Cardiac muscle cell (in vitro differentiated cells and primary cell): ENCODE results near the gene LEMD2. TPM values are rescaled to one million over a fixed set of nuclear protein-coding genes. Genes with fewer than 3 reads are reported as not detected.

Source experiments
- DNase-seq, 2 donors: peaks; one replicate each; pipeline versions ENCODE4 v3.0.0 to v3.0.0-alpha.2; 2010 to 2017; ENCODE audit warnings: low read depth in 1 of 2, low spot score in 1 of 2
- H3K27ac ChIP-seq: fragments of 200-600 bp; sonication (generic); 2 replicates; pipeline ENCODE4 v1.5.1; 2016
- H3K27me3 ChIP-seq: fragments of 200-600 bp; sonication (generic); 2 replicates; pipeline ENCODE4 v1.6.0; 2016; ENCODE audit warnings: control low read depth
- H3K36me3 ChIP-seq: fragments of 200-600 bp; sonication (generic); 2 replicates; pipeline ENCODE4 v1.5.1; 2016; ENCODE audit warnings: control low read depth
- H3K4me1 ChIP-seq: fragments of 200-600 bp; sonication (generic); 2 replicates; pipeline ENCODE4 v1.8.1; 2017; ENCODE audit warnings: low read depth, mild to moderate bottlenecking, mixed run types
- H3K4me3 ChIP-seq: fragments of 200-600 bp; sonication (generic); 2 replicates; pipeline ENCODE4 v1.5.1; 2016; ENCODE audit warnings: mild to moderate bottlenecking
- H3K9me3 ChIP-seq: fragments of 200-600 bp; sonication (generic); 2 replicates; pipeline ENCODE4 v1.5.1; 2017; ENCODE audit warnings: low read depth, mild to moderate bottlenecking, control low read depth
- polyA plus RNA-seq: library from polyadenylated mRNA; unstranded; fragments of >200 nt; fragmentation: Nextera tagmentation; extraction: Ambion mirVana; gene quantifications from 2 replicates; pipeline ENCODE4 v1.2.1, GENCODE V29; 2016
- total RNA-seq: library from RNA; depleted of rRNA; stranded (reverse); fragments of >200 nt; gene quantifications from 2 replicates; pipeline ENCODE4 v1.2.3, GENCODE V29; 2016
- TF ChIP-seq, protein P1 (sequence below): IDR thresholded peaks from 2 replicates; pipeline ENCODE4 v1.5.1; 2012; ENCODE audit warnings: low read depth, mild to moderate bottlenecking, low read length

LEMD2 gene
- total RNA-seq, result 67.3 and 78.2 TPM in 2 replicates
- polyA plus RNA-seq, result 65.4 and 79.0 TPM in 2 replicates

DNA sequence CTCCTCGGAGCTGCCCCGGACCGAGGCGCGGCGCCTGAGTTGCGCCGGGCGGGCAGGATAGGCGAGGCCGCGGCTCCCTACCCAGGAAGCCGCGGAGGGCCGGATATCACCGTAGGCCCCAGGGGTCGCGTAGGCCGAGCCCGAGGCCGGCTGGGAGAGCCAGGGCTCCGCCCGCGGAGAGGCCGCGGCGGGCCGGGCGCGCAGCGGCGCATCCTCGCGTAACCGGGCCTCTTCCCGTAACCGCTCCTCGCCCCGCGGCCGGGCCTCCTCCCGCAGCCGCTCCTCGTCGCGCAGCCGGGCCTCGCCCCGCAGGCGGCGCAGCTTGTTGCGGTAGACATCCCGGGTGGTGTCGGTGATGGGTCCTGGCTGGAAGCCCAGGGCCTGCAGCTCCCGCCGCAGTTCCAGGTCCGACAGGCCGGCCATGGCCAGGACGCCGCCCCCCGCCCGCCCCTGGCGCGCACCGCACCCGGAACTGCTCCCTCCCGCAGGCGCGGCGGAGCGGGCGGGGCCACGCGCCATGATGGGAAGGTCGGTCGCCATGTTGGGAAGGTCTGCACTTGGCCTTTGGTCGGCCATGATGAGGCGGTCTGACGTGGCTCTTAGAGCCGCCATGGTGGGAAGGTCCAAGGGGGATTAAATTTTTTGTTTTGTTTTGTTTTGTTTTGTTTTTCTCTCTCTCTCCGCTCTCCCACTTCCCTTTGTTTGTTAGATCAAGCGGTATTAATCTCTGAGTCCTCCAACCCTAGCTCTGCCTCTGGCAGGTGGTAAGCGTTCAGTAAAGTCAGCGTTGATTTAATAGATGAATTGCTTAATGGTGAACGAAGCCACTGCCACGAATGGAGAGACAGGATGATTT is at the start of gene LEMD2:
LEMD2 (minus strand) TSS at position 437 of the 856 bp plus-strand sequence; CDS start at position 423, 14 bp downstream.
- Histone ChIP-seq H3K27me3 (no peaks in the 10 kb centered on the region), H3K4me1 (peaks cover 14% of the 10 kb centered on the region), H3K36me3 (peaks cover 6% of the 10 kb centered on the region), H3K9me3 (no peaks in the 10 kb centered on the region), H3K4me3 (peak within 1 kb of the TSS; percentile 69), H3K27ac (peak within 1 kb of the TSS; percentile 96)
- DNase-seq, result peak; percentile 93 to 97
- TF ChIP-seq, protein P1, sequence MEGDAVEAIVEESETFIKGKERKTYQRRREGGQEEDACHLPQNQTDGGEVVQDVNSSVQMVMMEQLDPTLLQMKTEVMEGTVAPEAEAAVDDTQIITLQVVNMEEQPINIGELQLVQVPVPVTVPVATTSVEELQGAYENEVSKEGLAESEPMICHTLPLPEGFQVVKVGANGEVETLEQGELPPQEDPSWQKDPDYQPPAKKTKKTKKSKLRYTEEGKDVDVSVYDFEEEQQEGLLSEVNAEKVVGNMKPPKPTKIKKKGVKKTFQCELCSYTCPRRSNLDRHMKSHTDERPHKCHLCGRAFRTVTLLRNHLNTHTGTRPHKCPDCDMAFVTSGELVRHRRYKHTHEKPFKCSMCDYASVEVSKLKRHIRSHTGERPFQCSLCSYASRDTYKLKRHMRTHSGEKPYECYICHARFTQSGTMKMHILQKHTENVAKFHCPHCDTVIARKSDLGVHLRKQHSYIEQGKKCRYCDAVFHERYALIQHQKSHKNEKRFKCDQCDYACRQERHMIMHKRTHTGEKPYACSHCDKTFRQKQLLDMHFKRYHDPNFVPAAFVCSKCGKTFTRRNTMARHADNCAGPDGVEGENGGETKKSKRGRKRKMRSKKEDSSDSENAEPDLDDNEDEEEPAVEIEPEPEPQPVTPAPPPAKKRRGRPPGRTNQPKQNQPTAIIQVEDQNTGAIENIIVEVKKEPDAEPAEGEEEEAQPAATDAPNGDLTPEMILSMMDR, result no peak

DNA sequence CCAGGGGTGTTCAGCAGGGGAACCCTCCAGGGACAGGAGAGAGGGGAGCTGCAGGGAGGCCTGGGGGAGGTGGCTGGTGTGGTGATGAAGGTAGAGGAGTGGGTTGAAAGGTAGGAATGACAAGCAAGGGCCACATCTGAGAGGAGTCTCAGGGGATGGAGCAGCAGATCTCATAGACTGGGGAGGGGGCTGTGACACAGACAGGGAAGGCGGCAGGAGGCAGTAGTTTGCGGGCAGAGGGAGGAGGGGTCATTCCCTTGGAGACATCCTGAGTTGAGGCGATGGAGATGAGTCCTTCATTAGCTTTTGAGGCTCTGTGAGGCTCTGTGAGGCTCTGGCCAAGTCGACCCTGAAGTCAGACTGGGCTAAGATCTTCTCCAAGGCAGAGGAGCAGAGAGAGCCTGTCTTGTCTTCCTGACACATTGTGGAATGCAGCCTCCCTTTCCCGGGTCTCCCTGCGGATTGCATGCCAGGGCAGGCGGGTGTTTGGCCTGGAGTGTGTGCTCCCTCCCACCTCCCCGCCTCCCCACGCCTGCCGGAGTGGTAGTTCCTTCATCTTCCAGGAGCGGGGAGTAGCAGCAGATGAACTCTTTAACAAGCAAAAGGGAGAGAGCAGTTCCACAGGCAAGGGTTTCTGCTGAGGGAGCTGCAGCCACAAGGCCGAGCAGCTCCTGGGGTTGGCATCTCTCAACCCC is 49.2 kb upstream of the LEMD2 start:
- Histone ChIP-seq H3K4me1 (peaks cover 10% of the 10 kb centered on the region), H3K27me3 (no peaks in the 10 kb centered on the region), H3K27ac (no peak overlapping the region), H3K4me3 (no peak overlapping the region), H3K36me3 (no peaks in the 10 kb centered on the region), H3K9me3 (no peaks in the 10 kb centered on the region)
- DNase-seq, result peak in 1 of 2 donors; percentile 72
- TF ChIP-seq, protein P1, result no peak

DNA sequence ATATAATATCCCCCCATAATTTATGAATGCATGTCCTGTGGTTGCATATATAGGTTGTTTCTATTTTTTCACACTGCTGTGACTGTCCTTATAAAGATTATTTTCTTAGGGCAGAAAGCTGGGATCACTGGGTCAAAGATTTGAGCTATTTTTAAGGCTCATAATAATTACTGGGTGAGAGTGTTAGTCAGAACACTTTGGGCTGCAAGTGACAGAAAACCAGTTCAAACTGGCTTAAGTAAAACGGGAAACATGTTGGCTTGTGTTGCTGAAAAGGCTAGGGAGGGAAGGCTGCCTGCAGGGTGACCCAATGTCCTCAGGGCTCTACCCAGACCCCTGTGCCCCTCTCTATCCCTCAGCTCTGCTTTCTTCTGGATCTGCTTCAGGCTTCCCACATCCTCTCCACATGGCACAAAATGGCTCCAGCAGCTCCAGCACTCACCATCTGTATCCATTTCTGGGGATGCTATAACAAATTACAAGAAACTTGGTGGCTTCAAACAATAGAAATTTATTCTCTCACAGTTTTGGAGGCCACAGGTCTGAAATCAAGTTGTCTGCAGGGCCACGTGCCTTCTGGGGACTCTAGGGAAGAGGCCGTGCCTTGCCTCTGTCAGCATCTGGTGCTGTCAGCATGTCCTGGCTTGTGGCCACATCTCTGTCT is 48.0 kb upstream of the LEMD2 start:
- Histone ChIP-seq H3K4me3 (no peak overlapping the region), H3K9me3 (no peaks in the 10 kb centered on the region), H3K4me1 (peaks cover 10% of the 10 kb centered on the region), H3K27ac (no peak overlapping the region), H3K27me3 (no peaks in the 10 kb centered on the region), H3K36me3 (no peaks in the 10 kb centered on the region)
- TF ChIP-seq, protein P1, result no peak
- no peak for DNase-seq

DNA sequence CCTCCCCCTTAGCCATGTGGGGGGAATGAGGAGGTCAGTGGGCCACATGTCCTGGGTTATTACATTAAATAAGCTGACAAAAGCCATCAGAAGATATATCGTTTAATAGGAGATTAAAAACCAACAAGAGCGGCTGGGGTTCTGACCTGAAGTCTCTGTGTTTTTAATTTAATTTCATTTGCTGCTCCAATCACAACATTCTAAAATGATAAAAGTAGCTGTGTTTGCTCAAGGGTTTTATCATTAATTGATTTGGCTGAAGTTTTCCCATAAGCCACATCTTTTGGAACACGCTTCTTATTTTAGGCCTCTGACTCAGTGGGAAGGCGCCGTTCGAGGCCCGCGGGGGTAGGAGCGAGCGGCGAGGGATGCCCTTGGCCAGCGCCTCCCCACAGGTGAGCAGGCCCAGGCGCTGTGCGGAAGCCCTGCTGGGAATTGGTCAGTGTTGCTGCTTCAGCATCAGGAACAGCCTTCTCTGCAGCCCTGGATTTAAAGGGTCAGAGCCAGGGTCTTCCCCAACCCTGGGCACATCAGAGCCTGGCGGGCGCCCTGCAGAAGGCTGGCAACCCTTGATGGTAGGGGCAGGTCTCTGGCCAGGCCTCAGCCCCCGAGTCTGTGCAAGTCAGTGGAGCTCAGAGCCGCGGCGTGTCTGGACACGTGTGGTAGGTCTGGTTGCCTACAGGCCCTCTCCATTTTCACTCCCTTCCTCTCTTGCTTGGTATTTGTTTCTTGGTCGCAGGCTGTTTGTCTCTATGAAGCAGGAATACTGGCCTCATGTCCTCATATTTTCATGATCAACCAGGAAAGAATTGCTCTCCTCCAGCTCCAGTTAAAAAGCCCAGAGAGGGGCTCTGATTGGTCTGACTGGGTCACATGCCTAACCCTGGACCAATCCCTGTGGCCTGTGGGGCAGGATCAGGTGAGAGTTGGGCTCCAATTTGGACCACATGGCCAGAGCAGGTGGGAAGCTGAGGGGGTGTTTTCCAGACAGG is 45.8 kb upstream of the LEMD2 start:
- H3K27ac ChIP-seq, result no peak overlapping the region
- peaks cover 7% of the 10 kb centered on the region for H3K4me1 ChIP-seq
- H3K27me3 ChIP-seq, result no peaks in the 10 kb centered on the region
- DNase-seq, result no peak
- no peaks in the 10 kb centered on the region for H3K9me3 ChIP-seq
- H3K36me3 ChIP-seq, result no peaks in the 10 kb centered on the region
- H3K4me3 ChIP-seq, result no peak overlapping the region
- TF ChIP-seq, protein P1, result no peak
